Fibroblast of pulmonary artery (primary cell): ENCODE measurements around the gene TNFSF13.

ENCODE experiments used
- DNase-seq: peaks from one replicate; pipeline ENCODE4 v3.0.0-alpha.2; 2010; ENCODE audit warnings: low read depth
- H3K4me3 ChIP-seq: replicated peaks from 2 replicates; pipeline ENCODE4 v1.5.1; 2011; ENCODE audit warnings: low read depth, mild to moderate bottlenecking, control low read depth, low read length, moderate library complexity
- CTCF ChIP-seq: IDR thresholded peaks from 2 replicates; pipeline ENCODE4 v1.5.1; 2011; ENCODE audit warnings: mild to moderate bottlenecking, control low read depth, low read length, inconsistent platforms; ENCODE audit errors: missing control alignments

The TNFSF13 gene

GRCh38 chr17:7579834-7580603, 21.5 kb downstream of the TNFSF13 start:
- H3K4me3 ChIP-seq: peak overlapping the region; percentile 37
- no peak for DNase-seq
- no peak for TF ChIP-seq CTCF

DNA sequence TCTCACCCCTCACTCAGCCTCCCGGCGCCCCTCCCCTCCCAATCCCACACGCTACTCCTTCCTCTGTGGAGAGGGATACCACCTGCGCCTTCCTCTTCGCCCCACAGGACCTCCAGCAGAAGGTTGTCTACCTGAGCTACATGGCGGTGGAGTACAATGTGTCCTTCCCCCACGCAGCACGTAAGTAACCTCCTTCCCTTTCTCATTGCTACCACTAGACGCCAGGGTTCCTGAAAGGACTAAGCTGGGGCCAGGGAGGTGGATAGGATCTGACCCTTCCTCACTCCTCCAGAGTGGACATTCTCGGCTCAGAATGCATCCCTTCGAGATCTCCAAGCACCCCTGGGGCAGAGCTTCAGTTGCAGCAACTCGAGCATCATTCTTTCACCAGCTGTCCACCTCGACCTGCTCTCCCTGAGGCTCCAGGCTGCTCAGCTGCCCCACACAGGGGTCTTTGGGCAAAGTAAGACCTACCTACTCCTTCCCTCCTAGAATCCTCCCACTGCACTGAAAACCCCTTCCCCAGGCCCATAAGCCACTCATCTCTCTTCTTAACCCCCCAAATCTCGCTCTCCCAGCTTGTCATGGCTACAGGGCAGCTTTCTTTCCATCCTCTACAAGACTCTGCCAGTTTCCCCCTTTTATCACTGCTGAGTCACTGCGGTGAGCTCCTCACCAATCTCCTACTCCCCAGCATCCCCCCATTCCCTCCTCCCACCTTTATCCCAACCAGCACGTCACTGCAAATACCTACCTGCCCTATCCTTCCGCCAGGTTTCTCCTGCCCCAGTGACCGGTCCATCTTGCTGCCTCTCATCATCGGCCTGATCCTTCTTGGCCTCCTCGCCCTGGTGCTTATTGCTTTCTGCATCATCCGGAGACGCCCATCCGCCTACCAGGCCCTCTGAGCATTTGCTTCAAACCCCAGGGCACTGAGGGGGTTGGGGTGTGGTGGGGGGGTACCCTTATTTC, 22.3 kb downstream of the TNFSF13 start:
- no peak overlapping the region for H3K4me3 ChIP-seq
- no peak for DNase-seq
- TF ChIP-seq CTCF: no peak

GRCh38 chr17:7582396-7583252, 24.1 kb downstream of the TNFSF13 start:
- no peak for TF ChIP-seq CTCF
- peak overlapping the region; percentile 94 for H3K4me3 ChIP-seq
- DNase-seq: no peak

DNA sequence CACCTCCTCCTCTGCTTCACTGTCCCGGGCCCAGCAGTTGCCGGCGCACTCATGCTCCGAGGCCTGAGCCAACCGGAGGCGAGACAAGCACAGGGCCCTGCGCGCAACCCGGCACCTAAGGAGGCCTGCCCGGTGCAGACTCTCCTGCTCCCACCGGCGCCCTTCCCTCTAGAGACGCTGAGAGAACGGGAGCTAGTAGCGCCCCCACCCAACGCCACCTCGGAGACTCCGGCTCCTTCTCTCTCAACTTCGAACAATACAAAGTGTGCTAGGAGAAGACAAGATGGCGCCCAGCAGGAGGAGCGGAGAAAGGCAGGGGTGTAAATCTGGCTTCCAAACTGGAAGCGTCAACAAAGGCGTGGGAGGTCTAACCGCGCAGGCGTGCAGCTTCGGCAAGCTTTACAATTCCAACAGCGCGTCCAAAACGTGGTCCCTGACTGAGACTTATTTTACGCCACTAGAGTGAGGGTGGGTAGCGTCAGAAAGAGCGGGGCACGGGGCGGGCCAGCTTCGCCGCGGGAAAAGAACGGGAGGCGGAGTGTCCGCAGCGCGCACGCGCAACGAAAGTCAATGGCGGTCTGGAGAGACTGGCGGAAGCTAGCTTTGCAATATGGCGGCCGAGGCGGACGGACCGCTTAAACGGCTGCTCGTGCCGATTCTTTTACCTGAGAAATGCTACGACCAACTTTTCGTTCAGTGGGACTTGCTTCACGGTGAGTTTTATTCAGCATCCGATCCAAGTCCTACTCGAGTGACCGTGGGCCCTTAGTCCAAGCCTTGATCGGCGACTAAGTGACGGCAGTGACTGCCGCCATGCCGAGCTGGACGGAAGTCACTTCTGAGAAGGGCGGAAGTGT, 24.9 kb downstream of the TNFSF13 start, which contains the start of gene MPDU1:
TSS of gene MPDU1 (plus strand) at position 600 of the 857 bp plus-strand sequence. CDS start at position 611, 11 bp downstream.
- no peak for TF ChIP-seq CTCF
- DNase-seq: peak; percentile 99
- H3K4me3 ChIP-seq: peak within 1 kb of the TSS; percentile 94

DNA sequence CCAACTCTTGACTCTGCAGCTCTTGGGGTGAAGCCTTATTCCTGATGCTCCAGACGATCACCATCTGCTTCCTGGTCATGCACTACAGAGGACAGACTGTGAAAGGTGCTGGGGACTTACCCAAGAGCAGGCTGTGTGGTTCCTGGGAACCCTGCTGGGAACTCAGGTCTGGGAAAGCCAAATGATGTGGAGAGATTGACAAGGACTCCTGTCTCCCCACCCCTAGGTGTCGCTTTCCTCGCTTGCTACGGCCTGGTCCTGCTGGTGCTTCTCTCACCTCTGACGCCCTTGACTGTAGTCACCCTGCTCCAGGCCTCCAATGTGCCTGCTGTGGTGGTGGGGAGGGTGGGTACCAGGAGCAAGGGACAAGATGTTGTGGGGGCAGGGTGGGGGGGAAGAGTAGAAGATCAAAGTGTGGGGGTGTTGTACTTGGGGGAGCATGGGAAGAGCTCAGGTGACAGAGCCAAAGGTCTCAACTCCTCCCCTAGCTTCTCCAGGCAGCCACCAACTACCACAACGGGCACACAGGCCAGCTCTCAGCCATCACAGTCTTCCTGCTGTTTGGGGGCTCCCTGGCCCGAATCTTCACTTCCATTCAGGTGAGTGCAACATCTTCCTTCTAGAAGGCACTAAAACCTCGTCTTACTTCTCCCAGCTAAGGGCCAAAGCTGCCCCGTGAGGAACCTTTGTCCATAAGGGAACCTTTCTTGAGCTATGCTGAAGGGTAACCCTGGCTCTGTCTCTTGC, 28.3 kb downstream of the TNFSF13 start:
- peak; percentile 4 for TF ChIP-seq CTCF
- DNase-seq: no peak
- H3K4me3 ChIP-seq: no peak overlapping the region
